Aorta (tissue), 5 donors: Measurements from ENCODE around the gene ADGRD2. TPM values are rescaled to one million over a fixed set of nuclear protein-coding genes. Genes with fewer than 3 reads are reported as not detected.

Experiments used
- ATAC-seq: fragments of 200-7000 bp; cut with Tn5 transposase; one replicate; pipeline ENCODE4 v1.9.1; 2022; ENCODE audit warnings: moderate library complexity; ENCODE audit not compliant: low FRiP score
- DNase-seq, 2 donors: peaks; one replicate each; pipeline ENCODE4 v3.0.0-alpha.2; 2020
- H3K27ac ChIP-seq, 2 donors: one replicate each; pipeline ENCODE4 v1.5.1; 2013; ENCODE audit warnings: low read length in 2 of 2, mild to moderate bottlenecking in 2 of 2, moderate library complexity in 2 of 2, control low read depth in 1 of 2, inconsistent platforms in 1 of 2, low read depth in 1 of 2
- H3K27me3 ChIP-seq, 2 donors: one replicate each; pipeline ENCODE4 v1.6.1; 2013; ENCODE audit warnings: control low read depth in 1 of 2, low read length in 1 of 2, mild to moderate bottlenecking in 1 of 2, moderate library complexity in 1 of 2; ENCODE audit not compliant: insufficient read depth in 2 of 2, control insufficient read depth in 1 of 2
- H3K36me3 ChIP-seq, 2 donors: one replicate each; pipeline ENCODE4 v1.6.1; 2013; ENCODE audit warnings: control low read depth in 1 of 2, low read length in 1 of 2, mild to moderate bottlenecking in 1 of 2; ENCODE audit not compliant: insufficient read depth in 2 of 2, control insufficient read depth in 1 of 2
- H3K4me1 ChIP-seq, 2 donors: one replicate each; pipeline ENCODE4 v1.6.1; 2013; ENCODE audit warnings: low read length in 2 of 2, control low read depth in 1 of 2, mild to moderate bottlenecking in 1 of 2, moderate library complexity in 1 of 2; ENCODE audit not compliant: insufficient read depth in 2 of 2, control insufficient read depth in 1 of 2
- H3K4me3 ChIP-seq, 2 donors: one replicate each; pipeline ENCODE4 v1.5.1; 2013; ENCODE audit warnings: low read length in 2 of 2, control low read depth in 1 of 2, mild to moderate bottlenecking in 1 of 2
- H3K9me3 ChIP-seq: one replicate; pipeline ENCODE4 v1.6.1; 2013; ENCODE audit warnings: mild to moderate bottlenecking, low read length; ENCODE audit not compliant: control insufficient read depth
- WGBS, 2 donors: extraction: QIAGEN DNeasy Blood & Tissue Kit; methylation state at CpG; one replicate each; pipeline ENCODE4 v1.1.7; 2013; 5-methylcytosine and 5-hydroxymethylcytosine counted together
- intact Hi-C, 2 donors: fragments of 100-400 bp; cut with DNase I; formaldehyde crosslinking; loops; one replicate each; pipeline versions ENCODE4 v1.14.2 to v1.15.0; 2022
- polyA plus RNA-seq, 2 donors: library from polyadenylated mRNA; stranded (reverse); fragments of 200-250 nt; gene quantifications; one replicate each; pipeline ENCODE4 v1.2.3, GENCODE V29; 2013
- total RNA-seq, 2 donors: library from RNA; stranded (reverse); fragmentation: NEBNext Ultra II Directional; extraction: Animal tissue kit (Norgen Biotek cat#: 25700); gene quantifications; one replicate each; pipeline ENCODE4 v1.2.1, GENCODE V29; 2021
- donor health status: healthy with polysubstance abuse.
- donor health status: Bipolar disorder and iron deficiency.
- donor health status: DM: no; HTN: no; CAD: no.
- donor health status: DM: no; HTN: no; CAD: no.
- donor health status: DM: yes; HTN: yes; CAD: no.

Gene ADGRD2
- total and polyA plus RNA-seq, 4 donors, result not detected

DNA sequence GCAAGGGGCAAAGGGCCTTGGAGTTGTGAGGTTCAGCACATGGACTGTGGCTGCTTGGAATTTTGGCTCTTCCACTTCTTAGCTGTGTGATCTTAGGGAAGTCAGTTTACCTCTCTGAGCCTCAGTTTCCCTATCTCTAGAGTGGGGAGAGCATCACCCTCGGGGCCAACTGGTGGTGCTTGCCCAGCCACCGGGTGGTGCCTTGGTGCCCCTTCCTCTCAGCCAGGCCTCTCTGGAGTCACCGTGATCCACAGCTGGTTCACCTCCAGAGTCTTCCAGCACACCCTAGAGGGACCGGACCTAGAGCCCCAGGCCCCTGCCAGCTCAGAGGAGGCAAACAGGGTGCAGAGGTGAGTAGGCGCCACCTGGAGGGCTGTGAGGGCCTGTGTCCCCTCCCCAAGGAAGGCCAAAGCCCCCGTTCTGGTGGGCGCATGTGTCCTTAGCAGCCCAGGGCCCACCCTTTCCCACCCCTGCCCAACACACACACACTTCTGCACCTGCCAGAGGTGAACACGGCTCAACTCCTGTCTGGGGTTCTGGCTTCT is 7.7 kb downstream of the ADGRD2 start:
- Histone ChIP-seq H3K4me1 (no peaks in the 10 kb centered on the region), H3K36me3 (no peaks in the 10 kb centered on the region), H3K27me3 (no peaks in the 10 kb centered on the region), H3K9me3 (no peaks in the 10 kb centered on the region), H3K27ac (no peak overlapping the region), H3K4me3 (no peak overlapping the region)
- DNase-seq, result peak; percentile 26 to 50
- WGBS, 2 donors, result 78 to 81% methylated on average over 7 to 8 of the region's 8 CpGs
- no peak for ATAC-seq
- intact Hi-C loops, result no loop called here

DNA sequence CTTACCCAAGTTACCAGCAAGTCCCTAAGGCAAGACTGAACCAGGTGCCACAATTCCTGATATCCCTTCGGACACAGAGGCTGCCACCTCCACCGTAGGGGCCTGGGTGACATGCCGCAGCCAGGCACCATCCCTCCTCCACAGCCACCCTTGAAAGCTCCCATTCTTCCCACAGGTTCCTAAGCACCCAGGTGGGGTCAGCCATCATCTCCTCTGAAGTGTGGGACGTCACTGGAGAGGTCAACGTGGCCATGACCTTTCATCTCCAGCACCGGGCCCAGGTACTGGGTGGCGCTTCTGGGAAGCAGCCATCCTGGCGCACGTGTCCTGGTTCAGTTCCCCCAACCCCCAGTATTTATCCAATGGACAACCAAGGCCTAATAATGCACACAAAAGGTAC is 8.2 kb downstream of the ADGRD2 start:
- no peaks in the 10 kb centered on the region for H3K27me3 ChIP-seq
- DNase-seq, result peak in 1 of 2 donors; percentile 14
- no peaks in the 10 kb centered on the region for H3K4me1 ChIP-seq
- no peak overlapping the region for H3K4me3 ChIP-seq
- no peak overlapping the region for H3K27ac ChIP-seq
- intact Hi-C loops, result no loop called here
- 84 to 87% methylated on average over 9 of the region's 9 CpGs for WGBS, 2 donors
- no peaks in the 10 kb centered on the region for H3K36me3 ChIP-seq
- ATAC-seq, result no peak
- H3K9me3 ChIP-seq, result no peaks in the 10 kb centered on the region

- Histone ChIP-seq H3K4me1 (no peaks in the 10 kb centered on the region), H3K27ac (no peak overlapping the region), H3K9me3 (no peaks in the 10 kb centered on the region), H3K4me3 (no peak overlapping the region), H3K36me3 (no peaks in the 10 kb centered on the region), H3K27me3 (no peaks in the 10 kb centered on the region)
- intact Hi-C loops, result no loop called here
- ATAC-seq (no peak), DNase-seq (no peak)
- WGBS, 2 donors, result 85 to 92% methylated on average over 1 of the region's 1 CpG
Observed at GRCh38 chr9:124462739-124463138, 12.5 kb downstream of the ADGRD2 start.

DNA sequence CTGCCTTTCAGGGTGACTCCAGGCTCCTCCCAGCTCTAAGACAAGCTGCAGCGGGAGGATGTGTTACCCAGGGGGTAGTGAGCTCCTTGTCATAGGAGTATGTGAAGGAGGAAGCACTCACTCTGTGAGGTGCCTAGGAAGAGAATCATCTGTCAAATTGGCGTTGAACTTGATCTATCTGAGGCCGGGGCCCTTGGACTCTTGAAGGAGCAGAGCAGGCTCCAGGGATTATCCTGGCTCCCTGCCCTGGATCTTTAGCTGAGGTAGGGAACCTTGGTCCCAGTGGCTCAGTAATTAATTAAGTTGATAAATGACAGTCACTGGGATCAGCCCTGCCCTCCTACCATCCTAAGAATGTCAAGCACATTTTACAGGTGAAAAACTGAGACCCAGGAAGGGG is 15.5 kb downstream of the ADGRD2 start:
- no peak overlapping the region for H3K4me3 ChIP-seq
- no peaks in the 10 kb centered on the region for H3K27me3 ChIP-seq
- WGBS, 2 donors, result 69 to 70% methylated on average over 3 of the region's 3 CpGs
- no peak overlapping the region for H3K27ac ChIP-seq
- no peaks in the 10 kb centered on the region for H3K9me3 ChIP-seq
- ATAC-seq (no peak), DNase-seq (peak; percentile 9 to 52)
- no peaks in the 10 kb centered on the region for H3K4me1 ChIP-seq
- H3K36me3 ChIP-seq, result no peaks in the 10 kb centered on the region
- intact Hi-C loops, result no loop called here

DNA sequence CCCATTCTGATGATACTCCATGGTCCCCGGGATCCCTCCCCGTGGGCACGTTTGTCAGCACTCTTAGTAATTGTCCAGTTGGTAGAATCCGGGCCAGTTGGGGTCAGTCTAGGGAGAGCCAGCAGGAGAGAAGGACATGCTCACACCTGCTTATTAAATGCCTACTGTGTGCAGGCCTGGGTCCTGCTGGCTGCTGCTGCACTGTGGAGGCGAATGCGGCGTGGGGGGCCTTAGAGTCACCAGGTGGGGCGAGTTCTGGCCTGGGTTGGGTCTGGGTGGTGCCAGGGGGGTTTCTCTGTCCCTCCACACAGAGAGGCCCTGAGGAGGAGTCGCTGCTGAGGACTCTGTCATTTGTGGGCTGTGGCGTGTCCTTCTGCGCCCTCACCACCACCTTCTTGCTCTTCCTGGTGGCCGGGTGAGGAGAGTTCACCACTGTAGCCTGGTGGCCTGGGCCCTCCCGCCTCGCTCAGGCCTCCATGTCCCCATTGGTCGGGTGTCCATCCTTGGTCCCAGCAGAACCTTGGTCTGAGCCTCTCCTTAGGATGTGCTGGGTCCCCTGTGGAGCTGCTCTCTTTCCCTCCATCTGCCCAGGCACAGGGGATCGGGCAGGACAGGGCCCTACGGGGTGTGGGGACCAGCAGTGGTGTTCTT is 17.3 kb downstream of the ADGRD2 start:
- Histone ChIP-seq H3K36me3 (no peaks in the 10 kb centered on the region), H3K9me3 (no peaks in the 10 kb centered on the region), H3K4me3 (no peak overlapping the region), H3K27me3 (no peaks in the 10 kb centered on the region), H3K4me1 (no peaks in the 10 kb centered on the region), H3K27ac (no peak overlapping the region)
- WGBS, 2 donors, result 94% methylated on average over 17 of the region's 17 CpGs
- ATAC-seq, result no peak
- intact Hi-C loops, result no loop called here
- peak; percentile 28 to 55 for DNase-seq

DNA sequence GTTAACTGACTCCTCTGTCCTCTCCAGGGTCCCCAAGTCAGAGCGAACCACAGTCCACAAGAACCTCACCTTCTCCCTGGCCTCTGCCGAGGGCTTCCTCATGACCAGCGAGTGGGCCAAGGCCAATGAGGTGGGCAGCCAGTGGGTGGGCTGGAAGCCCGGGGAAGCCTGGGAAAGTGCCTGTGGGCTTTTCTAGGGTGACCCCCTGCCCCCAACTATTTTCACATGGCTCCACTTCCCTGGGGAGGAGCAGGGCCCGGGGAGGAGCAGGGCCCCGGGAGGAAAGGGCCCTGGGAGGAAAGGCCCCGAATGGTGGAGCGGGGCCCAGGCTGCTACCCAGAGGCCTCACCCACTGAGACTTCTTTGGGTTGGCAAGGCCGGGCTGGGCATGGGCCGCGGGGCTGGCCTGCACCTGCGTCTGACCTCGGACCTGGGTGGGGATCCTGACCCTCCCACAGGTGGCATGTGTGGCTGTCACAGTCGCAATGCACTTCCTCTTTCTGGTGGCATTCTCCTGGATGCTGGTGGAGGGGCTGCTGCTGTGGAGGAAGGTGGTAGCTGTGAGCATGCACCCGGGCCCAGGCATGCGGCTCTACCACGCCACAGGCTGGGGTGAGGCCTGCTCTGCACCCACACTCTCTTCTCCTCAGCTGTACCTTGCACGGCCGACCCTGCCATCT is 17.9 kb downstream of the ADGRD2 start:
- Histone ChIP-seq H3K36me3 (no peaks in the 10 kb centered on the region), H3K4me3 (no peak overlapping the region), H3K27ac (no peak overlapping the region), H3K27me3 (no peaks in the 10 kb centered on the region), H3K9me3 (no peaks in the 10 kb centered on the region), H3K4me1 (no peaks in the 10 kb centered on the region)
- DNase-seq (peak; percentile 37 to 67), ATAC-seq (no peak)
- WGBS, 2 donors, result 90 to 93% methylated on average over 19 of the region's 19 CpGs
- intact Hi-C loops, result no loop called here

GRCh38 chr9:124469011-124469832 is 19.0 kb downstream of the ADGRD2 start:
- H3K27ac ChIP-seq, result no peak overlapping the region
- H3K9me3 ChIP-seq, result no peaks in the 10 kb centered on the region
- 90% methylated on average over 27 to 28 of the region's 28 CpGs for WGBS, 2 donors
- ATAC-seq, result no peak
- H3K36me3 ChIP-seq, result no peaks in the 10 kb centered on the region
- DNase-seq, result peak in 1 of 2 donors; percentile 34
- intact Hi-C loops, result no loop called here
- H3K27me3 ChIP-seq, result no peaks in the 10 kb centered on the region
- H3K4me3 ChIP-seq, result no peak overlapping the region
- no peaks in the 10 kb centered on the region for H3K4me1 ChIP-seq

- intact Hi-C loops, result no loop called here
- no peaks in the 10 kb centered on the region for H3K36me3 ChIP-seq
- ATAC-seq (no peak), DNase-seq (no peak)
- no peak overlapping the region for H3K4me3 ChIP-seq
- H3K27me3 ChIP-seq, result no peaks in the 10 kb centered on the region
- no peaks in the 10 kb centered on the region for H3K9me3 ChIP-seq
- H3K27ac ChIP-seq, result no peak overlapping the region
- H3K4me1 ChIP-seq, result no peaks in the 10 kb centered on the region
- 86 to 88% methylated on average over 13 of the region's 13 CpGs for WGBS, 2 donors
Observed at GRCh38 chr9:124470306-124470705, 20.1 kb downstream of the ADGRD2 start.
